Gastroesophageal sphincter (tissue), 4 donors: ENCODE measurements around the gene ATRIP. TPM values are rescaled to one million over a fixed set of nuclear protein-coding genes. Genes with fewer than 3 reads are reported as not detected.

Source experiments
- ATAC-seq: fragments of 150-250 bp; one replicate; pipeline ENCODE4 v1.9.1; 2016; ENCODE audit warnings: mild to moderate bottlenecking, moderate library complexity
- H3K27ac ChIP-seq, 4 donors: fragments of 200-600 bp; sonication (generic) in 3 of 4; 1 replicate in 3 of 4; 2 replicates in 1 of 4; pipeline ENCODE4 v1.5.1; 2016 to 2019
- H3K27me3 ChIP-seq: fragments of 200-600 bp; sonication (generic); one replicate; pipeline ENCODE4 v1.5.1; 2019
- H3K36me3 ChIP-seq, 2 donors: fragments of 200-600 bp; sonication (generic); one replicate each; pipeline ENCODE4 v1.5.1; 2019; ENCODE audit warnings: control low read depth in 1 of 2
- H3K4me1 ChIP-seq, 3 donors: fragments of 200-600 bp; sonication (generic); 1 replicate in 2 of 3; 2 replicates in 1 of 3; pipeline ENCODE4 v1.5.1; 2016 to 2019; ENCODE audit warnings: control low read depth in 2 of 3
- H3K4me3 ChIP-seq, 2 donors: fragments of 200-600 bp; sonication (generic); one replicate each; pipeline ENCODE4 v1.5.1; 2019; ENCODE audit warnings: mild to moderate bottlenecking in 1 of 2, moderate library complexity in 1 of 2
- H3K9me3 ChIP-seq, 3 donors: fragments of 200-600 bp; sonication (generic); one replicate each; pipeline ENCODE4 v1.5.1; 2017 to 2019; ENCODE audit warnings: control low read depth in 2 of 3
- EP300 ChIP-seq: sonication (generic); formaldehyde crosslinking; IDR thresholded peaks from one replicate; pipeline ENCODE4 v1.6.1; 2017; ENCODE audit warnings: antibody characterized with exemption, mild to moderate bottlenecking
- POLR2A ChIP-seq, 2 donors: fragments of 450-650 bp; IDR thresholded peaks; one replicate each; pipeline ENCODE4 v1.6.1; 2017; ENCODE audit warnings: antibody characterized with exemption in 2 of 2, mild to moderate bottlenecking in 2 of 2, moderate library complexity in 1 of 2
- POLR2AphosphoS5 ChIP-seq: sonication (generic); formaldehyde crosslinking; IDR thresholded peaks from one replicate; pipeline ENCODE4 v1.6.1; 2017; ENCODE audit warnings: antibody characterized with exemption
- WGBS, 2 donors: methylation state at CpG; one replicate each; pipeline ENCODE4 v1.1.5; 2018; ENCODE audit warnings: low coverage in 1 of 2; 5-methylcytosine and 5-hydroxymethylcytosine counted together
- total RNA-seq, 4 donors: library from RNA; depleted of rRNA; stranded (reverse); fragments of >200 nt; gene quantifications; one replicate each; pipeline ENCODE4 v1.1.0, GENCODE V29; 2016
- TF ChIP-seq, protein P1 (sequence below), 4 experiments: fragments of 200-600 bp in 2 of 4; fragments of 450-650 bp in 2 of 4; sonication (generic) in 1 of 4; IDR thresholded peaks; one replicate each; pipeline ENCODE4 v1.5.1; 2017 to 2019; ENCODE audit warnings: antibody characterized with exemption in 4 of 4, mild to moderate bottlenecking in 2 of 4, moderate library complexity in 2 of 4

Gene ATRIP
- total RNA-seq, 4 donors from 2014 or later, result 3.0 to 6.8 (median 5.2) TPM

GRCh38 chr3:48465531-48466378, 19.2 kb downstream of the ATRIP start:
- ATAC-seq, result peak; percentile 97
- peaks cover 0 to 65% of the 10 kb centered on the region in 2 donors for H3K36me3 ChIP-seq
- no peaks in the 10 kb centered on the region for H3K27me3 ChIP-seq
- H3K9me3 ChIP-seq, result no peaks in the 10 kb centered on the region
- TF ChIP-seq, protein P1, sequence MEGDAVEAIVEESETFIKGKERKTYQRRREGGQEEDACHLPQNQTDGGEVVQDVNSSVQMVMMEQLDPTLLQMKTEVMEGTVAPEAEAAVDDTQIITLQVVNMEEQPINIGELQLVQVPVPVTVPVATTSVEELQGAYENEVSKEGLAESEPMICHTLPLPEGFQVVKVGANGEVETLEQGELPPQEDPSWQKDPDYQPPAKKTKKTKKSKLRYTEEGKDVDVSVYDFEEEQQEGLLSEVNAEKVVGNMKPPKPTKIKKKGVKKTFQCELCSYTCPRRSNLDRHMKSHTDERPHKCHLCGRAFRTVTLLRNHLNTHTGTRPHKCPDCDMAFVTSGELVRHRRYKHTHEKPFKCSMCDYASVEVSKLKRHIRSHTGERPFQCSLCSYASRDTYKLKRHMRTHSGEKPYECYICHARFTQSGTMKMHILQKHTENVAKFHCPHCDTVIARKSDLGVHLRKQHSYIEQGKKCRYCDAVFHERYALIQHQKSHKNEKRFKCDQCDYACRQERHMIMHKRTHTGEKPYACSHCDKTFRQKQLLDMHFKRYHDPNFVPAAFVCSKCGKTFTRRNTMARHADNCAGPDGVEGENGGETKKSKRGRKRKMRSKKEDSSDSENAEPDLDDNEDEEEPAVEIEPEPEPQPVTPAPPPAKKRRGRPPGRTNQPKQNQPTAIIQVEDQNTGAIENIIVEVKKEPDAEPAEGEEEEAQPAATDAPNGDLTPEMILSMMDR (IDR thresholded peaks at IDR 0.05), result peak in 3 of 4 experiments; percentile 82 to 88 (median 84)
- TF ChIP-seq POLR2AphosphoS5 (peak; percentile 94), POLR2A (IDR thresholded peaks at IDR 0.05) (peak; percentile 79 to 88), EP300 (no peak)
- peak overlapping the region; percentile 28 to 57 for H3K4me3 ChIP-seq
- H3K4me1 ChIP-seq, result peaks cover 4 to 64% (median 50%) of the 10 kb centered on the region in 3 donors
- WGBS, 2 donors, result no CpG with 5 or more reads among the region's 21 CpGs
- peak overlapping the region; percentile 92 to 98 (median 97) for H3K27ac ChIP-seq

DNA sequence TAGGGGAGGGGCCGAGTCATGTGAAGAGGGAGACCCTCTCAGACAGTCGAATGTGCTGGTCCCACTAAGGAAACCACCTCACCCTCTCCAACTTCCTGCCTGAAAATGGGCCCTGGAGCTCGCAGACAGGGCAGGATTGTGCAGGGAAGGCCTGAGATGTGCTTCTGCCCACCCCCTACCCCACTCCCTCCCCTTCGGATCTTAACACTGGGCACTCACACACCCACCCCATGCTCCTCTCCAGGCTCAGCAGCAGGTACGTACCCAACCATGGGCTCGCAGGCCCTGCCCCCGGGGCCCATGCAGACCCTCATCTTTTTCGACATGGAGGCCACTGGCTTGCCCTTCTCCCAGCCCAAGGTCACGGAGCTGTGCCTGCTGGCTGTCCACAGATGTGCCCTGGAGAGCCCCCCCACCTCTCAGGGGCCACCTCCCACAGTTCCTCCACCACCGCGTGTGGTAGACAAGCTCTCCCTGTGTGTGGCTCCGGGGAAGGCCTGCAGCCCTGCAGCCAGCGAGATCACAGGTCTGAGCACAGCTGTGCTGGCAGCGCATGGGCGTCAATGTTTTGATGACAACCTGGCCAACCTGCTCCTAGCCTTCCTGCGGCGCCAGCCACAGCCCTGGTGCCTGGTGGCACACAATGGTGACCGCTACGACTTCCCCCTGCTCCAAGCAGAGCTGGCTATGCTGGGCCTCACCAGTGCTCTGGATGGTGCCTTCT, 20.0 kb downstream of the ATRIP start:
- Histone ChIP-seq H3K27ac (peak overlapping the region; percentile 92 to 98 (median 97)), H3K4me1 (peaks cover 4 to 72% (median 55%) of the 10 kb centered on the region in 3 donors), H3K27me3 (no peaks in the 10 kb centered on the region), H3K4me3 (peak overlapping the region; percentile 28 to 57), H3K9me3 (no peaks in the 10 kb centered on the region), H3K36me3 (peaks cover 0 to 58% of the 10 kb centered on the region in 2 donors)
- WGBS, 2 donors, result no CpG with 5 or more reads among the region's 19 CpGs
- ATAC-seq, result peak; percentile 2
- TF ChIP-seq EP300 (no peak), POLR2A (IDR thresholded peaks at IDR 0.05) (no peak), POLR2AphosphoS5 (no peak)
- TF ChIP-seq, protein P1 (IDR thresholded peaks at IDR 0.05), result no peak

DNA sequence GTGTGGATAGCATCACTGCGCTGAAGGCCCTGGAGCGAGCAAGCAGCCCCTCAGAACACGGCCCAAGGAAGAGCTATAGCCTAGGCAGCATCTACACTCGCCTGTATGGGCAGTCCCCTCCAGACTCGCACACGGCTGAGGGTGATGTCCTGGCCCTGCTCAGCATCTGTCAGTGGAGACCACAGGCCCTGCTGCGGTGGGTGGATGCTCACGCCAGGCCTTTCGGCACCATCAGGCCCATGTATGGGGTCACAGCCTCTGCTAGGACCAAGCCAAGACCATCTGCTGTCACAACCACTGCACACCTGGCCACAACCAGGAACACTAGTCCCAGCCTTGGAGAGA, 20.5 kb downstream of the ATRIP start:
- peak overlapping the region; percentile 92 to 98 (median 97) for H3K27ac ChIP-seq
- peaks cover 4 to 77% (median 60%) of the 10 kb centered on the region in 3 donors for H3K4me1 ChIP-seq
- H3K36me3 ChIP-seq, result peaks cover 0 to 53% of the 10 kb centered on the region in 2 donors
- TF ChIP-seq, protein P1 (IDR thresholded peaks at IDR 0.05), result no peak
- TF ChIP-seq EP300 (no peak), POLR2A (IDR thresholded peaks at IDR 0.05) (no peak), POLR2AphosphoS5 (no peak)
- WGBS, 2 donors, result no CpG with 5 or more reads among the region's 9 CpGs
- H3K9me3 ChIP-seq, result no peaks in the 10 kb centered on the region
- ATAC-seq, result no peak
- H3K4me3 ChIP-seq, result peak overlapping the region in 1 of 2 donors; percentile 57
- H3K27me3 ChIP-seq, result no peaks in the 10 kb centered on the region

DNA sequence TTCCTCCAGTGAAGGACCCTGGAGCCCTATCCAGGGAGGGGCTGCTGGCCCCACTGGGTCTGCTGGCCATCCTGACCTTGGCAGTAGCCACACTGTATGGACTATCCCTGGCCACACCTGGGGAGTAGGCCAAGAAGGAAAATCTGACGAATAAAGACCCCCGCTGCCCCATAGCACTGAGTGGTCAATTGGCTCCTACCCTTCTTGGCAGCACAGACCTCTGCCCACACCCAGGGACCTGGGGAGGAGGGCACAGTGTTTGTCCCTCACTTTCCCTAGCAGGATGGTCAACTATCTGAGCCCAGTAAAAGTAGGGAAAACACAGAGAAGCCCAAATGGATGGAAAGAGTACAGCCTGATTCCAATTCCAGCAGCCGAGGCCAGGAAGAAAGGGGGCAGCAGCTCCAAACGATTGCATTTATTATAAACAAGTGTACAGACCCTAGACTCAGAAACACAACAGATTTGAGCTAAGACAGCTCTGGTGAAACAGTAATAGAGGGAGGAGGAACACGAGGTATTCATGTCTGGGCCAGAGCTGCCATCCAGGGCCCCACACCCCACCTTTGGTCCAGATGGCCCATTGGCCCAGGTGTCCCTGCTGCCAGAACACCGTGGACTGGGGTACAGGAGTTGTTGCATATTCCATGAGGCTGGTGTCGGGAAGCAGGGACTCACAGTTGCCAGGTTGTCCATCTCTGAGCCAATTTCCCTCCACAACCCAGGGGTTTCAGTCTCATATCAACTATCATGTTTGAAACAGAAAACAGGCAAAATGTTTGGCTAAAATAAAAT, 21.1 kb downstream of the ATRIP start:
- ATAC-seq, result no peak
- Histone ChIP-seq H3K4me1 (peaks cover 4 to 81% (median 63%) of the 10 kb centered on the region in 3 donors), H3K4me3 (peak overlapping the region in 1 of 2 donors; percentile 57), H3K27me3 (no peaks in the 10 kb centered on the region), H3K36me3 (peaks cover 0 to 52% of the 10 kb centered on the region in 2 donors), H3K27ac (peak overlapping the region; percentile 92 to 98 (median 97)), H3K9me3 (no peaks in the 10 kb centered on the region)
- WGBS, 2 donors, result 50 to 53% methylated on average over 3 to 6 of the region's 7 CpGs
- TF ChIP-seq POLR2AphosphoS5 (no peak), POLR2A (IDR thresholded peaks at IDR 0.05) (no peak), EP300 (no peak)
- TF ChIP-seq, protein P1 (IDR thresholded peaks at IDR 0.05), result no peak
